ENCODE measurements around the gene EP400. TPM values are rescaled to one million over a fixed set of nuclear protein-coding genes. Genes with fewer than 3 reads are reported as not detected.

Gene EP400
- total and polyA plus RNA-seq, 2 of the 13 experiments (the other 11 are each of a cell fraction or from before 2014, with no cell fraction given) = 4.9 to 5.0 TPM

GRCh38 chr12:131929581-131930456 lies 19.9 kb upstream of the EP400 start (continued):
- TF ChIP-seq TEAD2 (CRISPR knock-in tag; IDR thresholded peaks at IDR 0.05) (no peak), SRY (CRISPR knock-in tag; IDR thresholded peaks at IDR 0.05) (no peak), STAT6 (CRISPR knock-in tag; IDR thresholded peaks at IDR 0.05; ENCODE audit: borderline replicate concordance) (no peak), CENPT (CRISPR knock-in tag; IDR thresholded peaks at IDR 0.05; ENCODE audit: low read depth) (no peak), ZC3H13 (CRISPR knock-in tag; IDR thresholded peaks at IDR 0.05) (no peak), ZSCAN12 (CRISPR knock-in tag; IDR thresholded peaks at IDR 0.05) (no peak), ZNF615 (CRISPR knock-in tag; IDR thresholded peaks at IDR 0.05; ENCODE audit: borderline replicate concordance) (no peak), ZNF83 (CRISPR knock-in tag; IDR thresholded peaks at IDR 0.05; ENCODE audit: borderline replicate concordance) (no peak), BATF2 (CRISPR knock-in tag; IDR thresholded peaks at IDR 0.05) (no peak), YEATS2 (CRISPR knock-in tag; IDR thresholded peaks at IDR 0.05; ENCODE audit: borderline replicate concordance) (no peak), TARDBP (CRISPR knock-in tag; IDR thresholded peaks at IDR 0.05) (no peak), NR2C2 (CRISPR knock-in tag; IDR thresholded peaks at IDR 0.05; ENCODE audit: borderline replicate concordance) (peak; percentile 84), ZKSCAN8 (CRISPR knock-in tag; IDR thresholded peaks at IDR 0.05; ENCODE audit: borderline replicate concordance) (no peak), FOSL2 (CRISPR knock-in tag; IDR thresholded peaks at IDR 0.05) (no peak), SP5 (CRISPR knock-in tag; IDR thresholded peaks at IDR 0.05; ENCODE audit: borderline replicate concordance, low read depth) (0 out of 2 replicates have a peak, but pooled peaks have one; percentile 4), NFKB2 (CRISPR knock-in tag; IDR thresholded peaks at IDR 0.05; ENCODE audit: borderline replicate concordance) (no peak), FIP1L1 (IDR thresholded peaks at IDR 0.05; ENCODE audit: borderline replicate concordance, insufficient read depth, low read depth, low read length) (no peak), ZHX1 (CRISPR knock-in tag; IDR thresholded peaks at IDR 0.05; ENCODE audit: low read depth) (no peak), E2F2 (CRISPR knock-in tag; IDR thresholded peaks at IDR 0.05; ENCODE audit: borderline replicate concordance) (no peak), ZNF607 (CRISPR knock-in tag; IDR thresholded peaks at IDR 0.05; ENCODE audit: borderline replicate concordance) (0 out of 2 replicates have a peak, but pooled peaks have one; percentile 23), SETDB1 (CRISPR knock-in tag; IDR thresholded peaks at IDR 0.05; ENCODE audit: borderline replicate concordance) (no peak), ZNF737 (CRISPR knock-in tag; IDR thresholded peaks at IDR 0.05; ENCODE audit: borderline replicate concordance) (no peak)
